ENCODE measurements around the gene TASP1.
"Not testable (repeated sequence)": the region's sequence is repeated elsewhere in the genome, so short reads cannot be mapped to it uniquely, and the experiment has no call there.

Gene TASP1

GRCh38 chr20:13648291-13649228 lies 9.8 kb upstream of the TASP1 start:
- DNase-seq: no peak

GRCh38 chr20:13644010-13644409 lies 5.3 kb upstream of the TASP1 start:
- DNase-seq: peak; percentile 44

- DNase-seq: no peak
Measured at GRCh38 chr20:13639150-13639497, 392 bp upstream of the TASP1 start.

GRCh38 chr20:13638162-13638495 lies 603 bp downstream of the TASP1 start:
- peak; percentile 38 for DNase-seq

GRCh38 chr20:13632431-13632830 lies 6.3 kb downstream of the TASP1 start:
- DNase-seq: no peak

- peak; percentile 61 for DNase-seq
Measured at GRCh38 chr20:13627525-13627924, 11.2 kb downstream of the TASP1 start.

GRCh38 chr20:13626724-13627123 lies 12.0 kb downstream of the TASP1 start:
- DNase-seq: no peak

GRCh38 chr20:13625304-13625979 lies 13.3 kb downstream of the TASP1 start:
- DNase-seq: no peak

GRCh38 chr20:13619415-13619814 lies 19.3 kb downstream of the TASP1 start:
- DNase-seq: not testable (repeated sequence)

GRCh38 chr20:13618456-13618855 lies 20.3 kb downstream of the TASP1 start:
- not testable (repeated sequence) for DNase-seq

GRCh38 chr20:13617585-13617984 lies 21.1 kb downstream of the TASP1 start:
- DNase-seq: not testable (repeated sequence)

GRCh38 chr20:13616713-13617112 lies 22.0 kb downstream of the TASP1 start:
- DNase-seq: not testable (repeated sequence)

- DNase-seq: no peak
Measured at GRCh38 chr20:13613917-13614316, 24.8 kb downstream of the TASP1 start.

GRCh38 chr20:13611611-13612125 lies 27.1 kb downstream of the TASP1 start:
- DNase-seq: no peak

- DNase-seq: no peak
Measured at GRCh38 chr20:13610184-13610583, 28.5 kb downstream of the TASP1 start.

- DNase-seq: no peak
Measured at GRCh38 chr20:13608066-13608465, 30.7 kb downstream of the TASP1 start.

- DNase-seq: not testable (repeated sequence)
Measured at GRCh38 chr20:13593423-13593822, 45.3 kb downstream of the TASP1 start.

GRCh38 chr20:13588049-13588448 lies 50.7 kb downstream of the TASP1 start:
- DNase-seq: no peak

GRCh38 chr20:13587370-13587769 lies 51.4 kb downstream of the TASP1 start:
- DNase-seq: no peak

- DNase-seq: no peak
Measured at GRCh38 chr20:13586133-13586532, 52.6 kb downstream of the TASP1 start.

GRCh38 chr20:13581451-13581850 lies 57.3 kb downstream of the TASP1 start:
- DNase-seq: no peak

GRCh38 chr20:13580707-13581106 lies 58.0 kb downstream of the TASP1 start:
- no peak for DNase-seq

GRCh38 chr20:13574071-13574470 lies 64.7 kb downstream of the TASP1 start:
- no peak for DNase-seq

- DNase-seq: no peak
Measured at GRCh38 chr20:13571662-13572061, 67.1 kb downstream of the TASP1 start.

Data from EL (cell line).